Mesenchymal stem cell (in vitro differentiated cells and primary cell): Measurements from ENCODE around the gene PDX1.

ENCODE experiments used
- DNase-seq: peaks from one replicate; pipeline ENCODE4 v3.0.0-alpha.2; 2013
- H2AFZ ChIP-seq: one replicate; pipeline ENCODE4 v1.6.1; 2013; ENCODE audit warnings: low read depth, mild to moderate bottlenecking, control low read depth, inconsistent platforms, low read length, moderate library complexity
- H2AK5ac ChIP-seq: 2 replicates; pipeline ENCODE4 v1.6.1; 2013; ENCODE audit warnings: low read length, moderate library complexity, mild to moderate bottlenecking, inconsistent platforms; ENCODE audit not compliant: severe bottlenecking
- H2BK120ac ChIP-seq: one replicate; pipeline ENCODE4 v1.6.1; 2013; ENCODE audit warnings: low read depth, mild to moderate bottlenecking, inconsistent platforms, low read length, moderate library complexity
- H2BK12ac ChIP-seq, 2 experiments: one replicate each; pipeline ENCODE4 v1.6.1; 2013; ENCODE audit warnings: inconsistent platforms in 2 of 2, low read length in 2 of 2, mild to moderate bottlenecking in 2 of 2, moderate library complexity in 2 of 2, control low read depth in 1 of 2
- H2BK15ac ChIP-seq: one replicate; pipeline ENCODE4 v1.6.1; 2013; ENCODE audit warnings: mild to moderate bottlenecking, low read depth, inconsistent platforms; ENCODE audit not compliant: poor library complexity, severe bottlenecking
- H2BK5ac ChIP-seq: 2 replicates; pipeline ENCODE4 v1.6.1; 2013; ENCODE audit warnings: low read depth, mild to moderate bottlenecking, low read length, control low read depth, inconsistent platforms; ENCODE audit not compliant: poor library complexity, severe bottlenecking
- H3K14ac ChIP-seq, 2 experiments: one replicate each; pipeline ENCODE4 v1.6.1; 2013; ENCODE audit warnings: inconsistent platforms in 2 of 2, low read length in 2 of 2, control low read depth in 1 of 2, mild to moderate bottlenecking in 1 of 2, moderate library complexity in 1 of 2
- H3K18ac ChIP-seq, 2 experiments: one replicate each; pipeline ENCODE4 v1.6.1; 2013; ENCODE audit warnings: inconsistent platforms in 2 of 2, low read length in 2 of 2, control low read depth in 1 of 2, low read depth in 1 of 2, mild to moderate bottlenecking in 1 of 2
- H3K23ac ChIP-seq, 2 experiments: one replicate each; pipeline ENCODE4 v1.6.1; 2013; ENCODE audit warnings: inconsistent platforms in 2 of 2, low read length in 2 of 2, mild to moderate bottlenecking in 2 of 2, moderate library complexity in 2 of 2, control low read depth in 1 of 2
- H3K27ac ChIP-seq: 2 replicates; pipeline ENCODE4 v1.5.1; 2013; ENCODE audit warnings: mild to moderate bottlenecking, moderate library complexity, low read length, control low read depth, inconsistent platforms; ENCODE audit not compliant: poor library complexity, severe bottlenecking
- H3K27me3 ChIP-seq, 2 experiments: 2 replicates each; pipeline versions ENCODE4 v1.6.1 to v1.7.0; 2013; ENCODE audit warnings: low read length in 2 of 2, mild to moderate bottlenecking in 2 of 2, moderate library complexity in 2 of 2, control low read depth in 1 of 2, inconsistent platforms in 1 of 2; ENCODE audit not compliant: control insufficient read depth in 1 of 2, insufficient read depth in 1 of 2
- H3K36me3 ChIP-seq, 2 experiments: 2 replicates each; pipeline versions ENCODE4 v1.6.1 to v1.7.0; 2013; ENCODE audit warnings: low read length in 2 of 2, control low read depth in 1 of 2, inconsistent platforms in 1 of 2, low read depth in 1 of 2, mild to moderate bottlenecking in 1 of 2; ENCODE audit not compliant: insufficient read depth in 2 of 2, control insufficient read depth in 1 of 2
- H3K4ac ChIP-seq, 2 experiments: one replicate each; pipeline ENCODE4 v1.6.1; 2013; ENCODE audit warnings: inconsistent platforms in 2 of 2, low read length in 2 of 2, mild to moderate bottlenecking in 2 of 2, moderate library complexity in 2 of 2, control low read depth in 1 of 2, low read depth in 1 of 2
- H3K4me1 ChIP-seq: 2 replicates; pipeline ENCODE4 v1.6.1; 2013; ENCODE audit warnings: low read depth, low read length, control low read depth; ENCODE audit not compliant: control insufficient read depth, insufficient read depth
- H3K4me2 ChIP-seq: 2 replicates; pipeline ENCODE4 v1.6.1; 2013; ENCODE audit warnings: low read length, mild to moderate bottlenecking, inconsistent platforms; ENCODE audit not compliant: poor library complexity, severe bottlenecking
- H3K4me3 ChIP-seq, 2 experiments: 2 replicates each; pipeline versions ENCODE4 v1.5.1 to v1.7.0; 2013; ENCODE audit warnings: low read length in 2 of 2, mild to moderate bottlenecking in 2 of 2, control low read depth in 1 of 2, low read depth in 1 of 2; ENCODE audit not compliant: insufficient read depth in 1 of 2
- H3K79me1 ChIP-seq: replicated peaks from 2 replicates; pipeline ENCODE4 v1.6.1; 2013; ENCODE audit warnings: mild to moderate bottlenecking, control low read depth, low read length, inconsistent platforms; ENCODE audit not compliant: poor library complexity, severe bottlenecking
- H3K9ac ChIP-seq: 2 replicates; pipeline ENCODE4 v1.7.0; 2013; ENCODE audit warnings: mild to moderate bottlenecking, low read length, moderate library complexity
- H3K9me3 ChIP-seq: 2 replicates; pipeline ENCODE4 v1.7.0; 2013; ENCODE audit warnings: mild to moderate bottlenecking, low read length; ENCODE audit not compliant: control insufficient read depth
- H4K8ac ChIP-seq: one replicate; pipeline ENCODE4 v1.6.1; 2013; ENCODE audit warnings: inconsistent platforms, mild to moderate bottlenecking, low read length, moderate library complexity
- H4K91ac ChIP-seq: one replicate; pipeline ENCODE4 v1.6.1; 2013; ENCODE audit warnings: mild to moderate bottlenecking, low read length, inconsistent platforms
- WGBS: methylation state at CpG from one replicate; pipeline ENCODE4 v1.1.7; 2013; ENCODE audit warnings: mixed read lengths; 5-methylcytosine and 5-hydroxymethylcytosine counted together

The PDX1 gene

GRCh38 chr13:27942972-27943371 is 23.2 kb downstream of the PDX1 start:
- Histone ChIP-seq H2BK15ac (no peak overlapping the region), H3K27me3 (peaks cover 8 to 10% of the 10 kb centered on the region in 2 experiments), H3K27ac (no peak overlapping the region), H3K36me3 (no peaks in the 10 kb centered on the region), H2BK5ac (no peak overlapping the region), H3K9me3 (peaks cover 9% of the 10 kb centered on the region), H3K4me3 (no peak overlapping the region), H3K79me1 (no peaks in the 10 kb centered on the region), H2BK120ac (no peak overlapping the region), H3K23ac (no peak overlapping the region), H3K9ac (no peak overlapping the region), H3K18ac (no peak overlapping the region), H3K4me1 (no peaks in the 10 kb centered on the region), H4K8ac (no peak overlapping the region), H2BK12ac (no peak overlapping the region), H4K91ac (no peak overlapping the region), H3K14ac (no peak overlapping the region), H3K4me2 (no peak overlapping the region), H2AK5ac (no peak overlapping the region), H2AFZ (no peak overlapping the region), H3K4ac (no peak overlapping the region)
- DNase-seq = no peak
- WGBS = no CpG with 5 or more reads among the region's 1 CpG

- no peak for DNase-seq
- WGBS = 35% methylated on average over 24 of the region's 30 CpGs
- Histone ChIP-seq H2AK5ac (no peak overlapping the region), H3K9ac (peak overlapping the region; percentile 59), H3K79me1 (no peaks in the 10 kb centered on the region), H4K91ac (no peak overlapping the region), H2BK15ac (no peak overlapping the region), H3K4ac (no peak overlapping the region), H2AFZ (peak overlapping the region; percentile 72), H3K27ac (no peak overlapping the region), H3K4me2 (peak overlapping the region; percentile 95), H2BK120ac (no peak overlapping the region), H3K23ac (no peak overlapping the region), H4K8ac (peak overlapping the region; percentile 19), H2BK5ac (no peak overlapping the region), H3K9me3 (no peaks in the 10 kb centered on the region), H3K36me3 (no peaks in the 10 kb centered on the region), H3K14ac (no peak overlapping the region), H3K4me1 (peaks cover 13% of the 10 kb centered on the region), H3K27me3 (peaks cover 35 to 68% of the 10 kb centered on the region in 2 experiments), H3K18ac (no peak overlapping the region), H3K4me3 (peak overlapping the region in 1 of 2 experiments; percentile 76), H2BK12ac (no peak overlapping the region)
Measured at GRCh38 chr13:27952876-27953675, 33.3 kb downstream of the PDX1 start.

- Histone ChIP-seq H2BK120ac (no peak overlapping the region), H3K36me3 (no peaks in the 10 kb centered on the region), H3K4ac (peak overlapping the region in 1 of 2 experiments; percentile 47), H3K9me3 (no peaks in the 10 kb centered on the region), H2BK12ac (no peak overlapping the region), H2BK15ac (peak overlapping the region; percentile 48), H3K4me3 (peak overlapping the region; percentile 57 to 76), H3K4me2 (peak overlapping the region; percentile 95), H3K9ac (peak overlapping the region; percentile 59), H2AK5ac (no peak overlapping the region), H3K14ac (no peak overlapping the region), H4K91ac (peak overlapping the region; percentile 3), H2BK5ac (no peak overlapping the region), H3K23ac (no peak overlapping the region), H3K27me3 (peaks cover 36 to 75% of the 10 kb centered on the region in 2 experiments), H3K79me1 (no peaks in the 10 kb centered on the region), H3K4me1 (peaks cover 13% of the 10 kb centered on the region), H3K27ac (no peak overlapping the region), H2AFZ (peak overlapping the region; percentile 72), H4K8ac (peak overlapping the region; percentile 96), H3K18ac (peak overlapping the region; percentile 54 to 91)
- 1% methylated on average over 62 of the region's 71 CpGs for WGBS
- DNase-seq = peak; percentile 79
Measured at GRCh38 chr13:27953676-27954405, 34.0 kb downstream of the PDX1 start.

- Histone ChIP-seq H2BK12ac (no peak overlapping the region), H4K91ac (no peak overlapping the region), H3K79me1 (no peaks in the 10 kb centered on the region), H3K9ac (peak overlapping the region; percentile 58), H4K8ac (peak overlapping the region; percentile 96), H3K27me3 (peaks cover 40 to 81% of the 10 kb centered on the region in 2 experiments), H3K4ac (peak overlapping the region in 1 of 2 experiments; percentile 46), H3K27ac (no peak overlapping the region), H2AFZ (peak overlapping the region; percentile 72), H3K14ac (no peak overlapping the region), H3K9me3 (no peaks in the 10 kb centered on the region), H3K36me3 (no peaks in the 10 kb centered on the region), H3K4me1 (peaks cover 13% of the 10 kb centered on the region), H2BK5ac (no peak overlapping the region), H2AK5ac (no peak overlapping the region), H3K4me2 (peak overlapping the region; percentile 95), H3K23ac (no peak overlapping the region), H2BK15ac (no peak overlapping the region), H2BK120ac (peak overlapping the region; percentile 15), H3K4me3 (peak overlapping the region; percentile 43 to 76), H3K18ac (peak overlapping the region in 1 of 2 experiments; percentile 77)
- 1% methylated on average over 37 of the region's 56 CpGs for WGBS
- DNase-seq = peak; percentile 60
Measured at GRCh38 chr13:27954406-27954851, 34.6 kb downstream of the PDX1 start.
